K562 (cell line): ENCODE measurements around the gene NEMP2. TPM values are rescaled to one million over a fixed set of nuclear protein-coding genes. Genes with fewer than 3 reads are reported as not detected.

ENCODE experiments used
- ATF1 ChIP-seq, 2 experiments: fragments of 450-650 bp in 1 of 2; IDR thresholded peaks; 2 replicates each; pipeline ENCODE4 v1.6.1; 2016; ENCODE audit warnings: missing compliant biosample characterization in 1 of 2, missing genetic modification characterization in 1 of 2
- CBFA2T2 ChIP-seq: fragments of 450-650 bp; conservative IDR thresholded peaks from 2 replicates; pipeline ENCODE4 v1.6.1; 2017; ENCODE audit warnings: mild to moderate bottlenecking
- CHD2 ChIP-seq: IDR thresholded peaks from 2 replicates; pipeline ENCODE4 v1.6.1; 2011; ENCODE audit warnings: low read depth, low read length
- DPF2 ChIP-seq: fragments of 450-650 bp; IDR thresholded peaks from 2 replicates; pipeline ENCODE4 v1.6.1; 2016
- FOXJ2 ChIP-seq: fragments of 200-800 bp; sonication (Bioruptor generic); IDR thresholded peaks from 2 replicates; pipeline ENCODE4 v1.6.1; 2016; ENCODE audit warnings: missing genetic modification characterization, missing compliant biosample characterization
- GMEB1 ChIP-seq: fragments of 250-450 bp; sonication (Bioruptor Pico); IDR thresholded peaks from 2 replicates; pipeline ENCODE4 v1.4.0; 2020; ENCODE audit warnings: mild to moderate bottlenecking
- MYC ChIP-seq, 2 experiments: fragments of 250-450 bp in 1 of 2; sonication (Bioruptor Pico) in 1 of 2; IDR thresholded peaks; 2 replicates each; pipeline versions ENCODE4 v1.5.1 to v1.6.1; 2012 to 2021; ENCODE audit warnings: low read depth in 2 of 2, borderline replicate concordance in 1 of 2, improper control_type of control experiment in 1 of 2, low read length in 1 of 2, mild to moderate bottlenecking in 1 of 2, moderate library complexity in 1 of 2
- TBL1XR1 ChIP-seq, 2 experiments: IDR thresholded peaks; 2 replicates each; pipeline ENCODE4 v1.6.1; 2012; ENCODE audit warnings: improper control_type of control experiment in 2 of 2, low read length in 2 of 2, mild to moderate bottlenecking in 1 of 2
- ZNF41 ChIP-seq: fragments of 250-450 bp; sonication (Bioruptor Pico); conservative IDR thresholded peaks from 2 replicates; pipeline ENCODE4 v1.4.0; 2020; ENCODE audit warnings: mild to moderate bottlenecking
- polyA plus RNA-seq, 8 experiments: library from polyadenylated mRNA; depleted of rRNA in 4 of 8; stranded (reverse) in 5 of 8; unstranded in 3 of 8; fragments of >200 nt; fragmentation: Nextera tagmentation in 2 of 8; fragmentation: Illumina TruSeq in 1 of 8; extraction: Ambion mirVana in 2 of 8; extraction: Trizol in 1 of 8; gene quantifications; 2 replicates each; pipeline versions ENCODE4 v1.2.1 to v1.2.3, GENCODE V29; 2011 to 2014; ENCODE audit warnings: inconsistent platforms in 1 of 8, missing spikeins in 1 of 8
- total RNA-seq, 7 experiments: library from RNA; depleted of rRNA in 6 of 7; stranded (reverse); fragments of >200 nt in 6 of 7; fragmentation: Illumina TruSeq in 2 of 7; extraction: Trizol in 2 of 7; gene quantifications; 2 replicates each; pipeline versions ENCODE4 v1.2.1 to v1.2.3, GENCODE V29; 2011 to 2021; ENCODE audit warnings: low replicate concordance in 1 of 7

Gene NEMP2
- total and polyA plus RNA-seq, 9 of the 15 experiments (the other 6 are each of a cell fraction or from before 2014, with no cell fraction given), result 0.32 to 3.0 (median 1.7) TPM

GRCh38 chr2:190579915-190580846, 45.7 kb upstream of the NEMP2 start (continued):
- no peak for TF ChIP-seq FOXJ2 (tag)
- TF ChIP-seq TBL1XR1 (IDR thresholded peaks at IDR 0.05; ENCODE audit: low read length in 2 of 2), result peak in 1 of 2 experiments; percentile 81; a peak in 2 of 4 replicates
- TF ChIP-seq CBFA2T2, result peak; percentile 72
- peak; percentile 73 for TF ChIP-seq DPF2
- TF ChIP-seq CHD2, result no peak
- no peak for TF ChIP-seq MYC (IDR thresholded peaks at IDR 0.05; ENCODE audit: low read depth, low read length)
- no peak for TF ChIP-seq MYC (CRISPR knock-in tag; IDR thresholded peaks at IDR 0.05; ENCODE audit: borderline replicate concordance, low read depth)
- no peak for TF ChIP-seq ZNF41 (CRISPR knock-in tag)
- no peak for TF ChIP-seq ATF1 (CRISPR knock-in tag; IDR thresholded peaks at IDR 0.05)
- no peak for TF ChIP-seq ATF1 (tag; IDR thresholded peaks at IDR 0.05)
- TF ChIP-seq GMEB1 (CRISPR knock-in tag), result no peak
